H1 (cell line): ENCODE results near the gene NANOS3. TPM values are rescaled to one million over a fixed set of nuclear protein-coding genes. Genes with fewer than 3 reads are reported as not detected.

Source experiments
- CTCF ChIA-PET: fragments of 300-600 bp; sonication (Branson Sonifier 250); formaldehyde crosslinking; loops from one replicate; lab custom pipeline; 2021; ENCODE audit not compliant: partially characterized antibody; lab: Charles Lee
- POLR2A ChIA-PET: fragments of 300-600 bp; sonication (Branson Sonifier 250); formaldehyde crosslinking; loops from one replicate; lab custom pipeline; 2021; ENCODE audit warnings: inconsistent platforms; ENCODE audit not compliant: partially characterized antibody; lab: Charles Lee
- DNase-seq, 2 experiments: peaks; one replicate each; pipeline versions ENCODE4 v3.0.0 to v3.0.0-alpha.2; 2010 to 2022; ENCODE audit warnings: low spot score in 2 of 2, low read depth in 1 of 2, mixed read lengths in 1 of 2
- FAIRE-seq: peaks from 2 replicates; lab custom pipeline; 2011; peaks lifted over from hg19 to GRCh38; lab: Jason Lieb, UNC
- H2AFZ ChIP-seq: 2 replicates; pipeline ENCODE4 v1.8.1; 2012; ENCODE audit warnings: low read length, inconsistent platforms
- H2AK5ac ChIP-seq: 2 replicates; pipeline ENCODE4 v1.6.1; 2013; ENCODE audit warnings: low read depth, low read length
- H2BK120ac ChIP-seq: replicated peaks from 2 replicates; pipeline ENCODE3; 2013; ENCODE audit warnings: low read depth, low read length, inconsistent platforms
- H2BK12ac ChIP-seq: 2 replicates; pipeline ENCODE4 v1.6.1; 2013; ENCODE audit warnings: low read depth, low read length
- H2BK15ac ChIP-seq: 2 replicates; pipeline ENCODE4 v1.6.1; 2013; ENCODE audit warnings: low read length
- H2BK20ac ChIP-seq: 2 replicates; pipeline ENCODE4 v1.6.1; 2013; ENCODE audit warnings: low read length
- H2BK5ac ChIP-seq: 2 replicates; pipeline ENCODE4 v1.6.1; 2013; ENCODE audit warnings: low read depth, low read length
- H3K14ac ChIP-seq: 2 replicates; pipeline ENCODE4 v1.6.1; 2013; ENCODE audit warnings: inconsistent platforms; ENCODE audit not compliant: insufficient read length
- H3K18ac ChIP-seq: 2 replicates; pipeline ENCODE4 v1.6.1; 2013; ENCODE audit warnings: low read length; ENCODE audit errors: extremely low read depth
- H3K23ac ChIP-seq: 2 replicates; pipeline ENCODE4 v1.6.1; 2013; ENCODE audit warnings: inconsistent platforms; ENCODE audit not compliant: insufficient read length
- H3K23me2 ChIP-seq: 2 replicates; pipeline ENCODE4 v1.6.1; 2013; ENCODE audit warnings: low read depth, low read length
- H3K27ac ChIP-seq: 2 replicates; pipeline ENCODE4 v1.6.1; 2011; ENCODE audit warnings: low read depth, low read length, inconsistent platforms
- H3K27me3 ChIP-seq, 4 experiments: replicated peaks in 1 of 4; 1 replicate in 1 of 4; 2 replicates in 3 of 4; pipeline versions ENCODE4 v1.6.1 to v1.8.1; 2011 to 2013; ENCODE audit warnings: low read length in 3 of 4, mild to moderate bottlenecking in 3 of 4, inconsistent platforms in 2 of 4, mixed read lengths in 2 of 4, moderate library complexity in 1 of 4; ENCODE audit not compliant: control insufficient read depth in 3 of 4, insufficient read depth in 3 of 4; ENCODE audit errors: extremely low read depth in 1 of 4
- H3K36me3 ChIP-seq, 4 experiments: 2 replicates each; pipeline versions ENCODE4 v1.6.1 to v1.8.1; 2011 to 2013; ENCODE audit warnings: mild to moderate bottlenecking in 4 of 4, low read length in 3 of 4, moderate library complexity in 2 of 4, control low read depth in 1 of 4, inconsistent platforms in 1 of 4; ENCODE audit not compliant: insufficient read depth in 4 of 4, control insufficient read depth in 2 of 4
- H3K4ac ChIP-seq: replicated peaks from 2 replicates; pipeline ENCODE3; 2013; ENCODE audit warnings: low read length, low read depth, mixed read lengths, inconsistent platforms; ENCODE audit not compliant: insufficient read length
- H3K4me1 ChIP-seq, 4 experiments: replicated peaks in 1 of 4; 1 replicate in 1 of 4; 2 replicates in 3 of 4; pipeline versions ENCODE4 v1.6.1 to v1.8.1; 2011 to 2013; ENCODE audit warnings: low read length in 3 of 4, inconsistent platforms in 2 of 4, mixed read lengths in 1 of 4; ENCODE audit not compliant: insufficient read depth in 4 of 4, control insufficient read depth in 3 of 4
- H3K4me2 ChIP-seq, 2 experiments: 2 replicates each; pipeline versions ENCODE4 v1.6.1 to v1.8.1; 2011 to 2013; ENCODE audit warnings: low read depth in 2 of 2, low read length in 2 of 2, control low read depth in 1 of 2, inconsistent platforms in 1 of 2, mild to moderate bottlenecking in 1 of 2; ENCODE audit not compliant: insufficient read depth in 1 of 2
- H3K4me3 ChIP-seq, 4 experiments: fragments of 200-600, 300-600 bp in 1 of 4; sonication (generic), shearing (Covaris generic), sonication (Bioruptor Twin) in 1 of 4; 2 replicates each; pipeline versions ENCODE4 v1.5.1 to v1.8.1; 2011 to 2016; ENCODE audit warnings: low read length in 4 of 4, low read depth in 3 of 4, control low read depth in 2 of 4, inconsistent platforms in 2 of 4, mild to moderate bottlenecking in 2 of 4, mixed read lengths in 1 of 4, moderate library complexity in 1 of 4; ENCODE audit not compliant: insufficient read depth in 2 of 4; ENCODE audit errors: extremely low read depth in 1 of 4
- H3K56ac ChIP-seq: replicated peaks from 2 replicates; pipeline ENCODE3; 2013; ENCODE audit warnings: low read depth, mild to moderate bottlenecking, mixed read lengths, low read length, inconsistent platforms; ENCODE audit not compliant: insufficient read length
- H3K79me1 ChIP-seq: 2 replicates; pipeline ENCODE4 v1.6.1; 2013; ENCODE audit warnings: low read depth, low read length, control low read depth
- H3K79me2 ChIP-seq, 2 experiments: 2 replicates each; pipeline versions ENCODE4 v1.6.1 to v1.8.1; 2012 to 2013; ENCODE audit warnings: low read length in 2 of 2, mild to moderate bottlenecking in 2 of 2, inconsistent platforms in 1 of 2; ENCODE audit not compliant: insufficient read depth in 2 of 2, control insufficient read depth in 1 of 2
- H3K9ac ChIP-seq, 4 experiments: replicated peaks in 1 of 4; 1 replicate in 1 of 4; 2 replicates in 3 of 4; pipeline versions ENCODE4 v1.6.1 to v1.8.1; 2011 to 2013; ENCODE audit warnings: low read depth in 3 of 4, low read length in 3 of 4, control low read depth in 2 of 4, mild to moderate bottlenecking in 2 of 4, moderate library complexity in 2 of 4, inconsistent platforms in 1 of 4; ENCODE audit errors: extremely low read depth in 1 of 4
- H3K9me3 ChIP-seq, 2 experiments: 2 replicates each; pipeline versions ENCODE4 v1.6.1 to v1.8.1; 2012 to 2013; ENCODE audit warnings: mild to moderate bottlenecking in 2 of 2, moderate library complexity in 2 of 2, control low read depth in 1 of 2, inconsistent platforms in 1 of 2, low read depth in 1 of 2, low read length in 1 of 2, mixed read lengths in 1 of 2; ENCODE audit not compliant: insufficient read depth in 2 of 2
- H4K20me1 ChIP-seq, 2 experiments: replicated peaks in 1 of 2; 2 replicates each; pipeline versions ENCODE3 to v1.8.1; 2011 to 2013; ENCODE audit warnings: inconsistent platforms in 2 of 2, low read length in 2 of 2, mild to moderate bottlenecking in 1 of 2; ENCODE audit not compliant: insufficient read depth in 2 of 2, control insufficient read depth in 1 of 2
- H4K5ac ChIP-seq: 2 replicates; pipeline ENCODE4 v1.6.1; 2013; ENCODE audit warnings: low read length, low read depth, mixed read lengths, inconsistent platforms; ENCODE audit not compliant: insufficient read length
- H4K8ac ChIP-seq: 2 replicates; pipeline ENCODE4 v1.8.0; 2013; ENCODE audit warnings: mild to moderate bottlenecking, moderate library complexity, low read length, inconsistent platforms; ENCODE audit not compliant: insufficient read depth; ENCODE audit errors: extremely low read depth
- H4K91ac ChIP-seq: replicated peaks from 2 replicates; pipeline ENCODE3; 2013; ENCODE audit warnings: low read length, mixed read lengths, inconsistent platforms; ENCODE audit not compliant: insufficient read length
- CBX8 ChIP-seq: fragments of 300-800, 300-1000 bp; sonication (generic); IDR thresholded peaks from 2 replicates; pipeline ENCODE4 v1.7.1; 2016; ENCODE audit warnings: low read depth, low read length, borderline replicate concordance
- GTF2F1 ChIP-seq: IDR thresholded peaks from 2 replicates; pipeline ENCODE4 v1.6.1; 2012; ENCODE audit warnings: low read depth, low read length, improper control_type of control experiment, borderline replicate concordance
- TAF1 ChIP-seq: IDR thresholded peaks from 2 replicates; pipeline ENCODE4 v1.6.1; 2011; ENCODE audit warnings: mild to moderate bottlenecking, low read depth, low read length
- TBP ChIP-seq: IDR thresholded peaks from 2 replicates; pipeline ENCODE4 v1.6.1; 2011; ENCODE audit warnings: low read depth, low read length, improper control_type of control experiment
- WGBS, 2 experiments: shearing (Covaris generic) in 1 of 2; methylation state at CpG; one replicate each; pipeline versions ENCODE4 v1.1.6 to v1.1.7; 2013 to 2015; ENCODE audit warnings: low lambda C conversion rate in 2 of 2, mixed read lengths in 2 of 2, inconsistent platforms in 1 of 2, low coverage in 1 of 2, missing lambda C conversion rate in 1 of 2; ENCODE audit not compliant: insufficient replicate concordance in 2 of 2, insufficient coverage in 1 of 2, insufficient read length in 1 of 2; ENCODE audit errors: extremely low coverage in 1 of 2, missing lambda C conversion rate in 1 of 2; 5-methylcytosine and 5-hydroxymethylcytosine counted together
- polyA plus RNA-seq, 7 experiments: library from polyadenylated mRNA; depleted of rRNA in 3 of 7; stranded (reverse) in 5 of 7; unstranded in 2 of 7; fragments of >200 nt in 5 of 7; fragments of 200-250 nt in 2 of 7; gene quantifications; 1 replicate in 5 of 7; 2 replicates in 1 of 7; 4 replicates in 1 of 7; pipeline versions ENCODE4 v1.2.1 to v1.2.3, GENCODE V29; 2011 to 2013; ENCODE audit warnings: missing spikeins in 2 of 7, mixed read lengths in 2 of 7
- total RNA-seq: library from RNA; stranded (reverse); fragmentation: NEBNext Ultra II Directional; extraction: Animal tissue kit (Norgen Biotek cat#: 25700); gene quantifications from 2 replicates; pipeline ENCODE4 v1.2.1, GENCODE V29; 2021

The NANOS3 gene
- total and polyA plus RNA-seq, 2 of the 8 experiments (the other 6 are each of a cell fraction or from before 2014, with no cell fraction given), result 0.62 TPM; not detected in 1

DNA sequence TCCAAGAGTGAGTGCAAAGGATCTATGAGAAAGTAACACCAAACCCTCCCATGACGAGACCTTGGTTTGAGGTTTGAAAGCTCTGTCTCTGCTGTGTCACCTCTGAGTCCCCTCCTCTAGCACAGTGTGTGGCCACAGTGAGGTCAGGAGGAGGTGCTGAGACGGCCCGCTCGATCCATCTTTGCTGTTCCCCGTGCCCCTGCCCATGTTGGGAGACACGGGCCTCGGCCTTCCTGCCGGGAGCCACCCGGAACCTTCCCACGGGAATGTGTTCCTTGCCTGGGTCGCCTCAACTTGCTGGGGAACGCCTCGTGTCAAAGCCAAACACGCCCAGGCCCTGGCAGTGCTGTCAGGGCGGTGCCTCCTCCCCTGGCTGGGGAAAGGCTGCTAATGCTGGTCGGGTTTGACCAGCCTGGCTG, 10.1 kb downstream of the NANOS3 start:
- CTCF ChIA-PET, result interaction anchor here (0.6 to 8.7 kb wide), 9 partner anchors 10 to 189 kb away, joined by 3 to 76 read pairs (median 4); partner anchors contain the start of gene PALM3
- POLR2A ChIA-PET, result no interaction called here

More for the DNA sequence above, 10.1 kb downstream of the NANOS3 start:
- 87% methylated on average over 16 of the region's 16 CpGs; no CpG with 5 or more reads in 1 of the 2 experiments for WGBS, 2 experiments
- Histone ChIP-seq H3K79me2 (no peaks in the 10 kb centered on the region), H3K18ac (no peak overlapping the region), H3K27ac (no peak overlapping the region), H2BK20ac (no peak overlapping the region), H3K4me2 (no peak overlapping the region), H3K9me3 (no peaks in the 10 kb centered on the region), H2BK12ac (no peak overlapping the region; the same call in 1 of the 2 replicates), H2AK5ac (no peak overlapping the region), H3K27me3 (no peaks in the 10 kb centered on the region), H4K8ac (no peak overlapping the region), H2BK120ac (no peak overlapping the region), H2BK15ac (no peak overlapping the region), H2AFZ (no peak overlapping the region), H3K4ac (no peak overlapping the region), H3K23ac (no peak overlapping the region), H2BK5ac (no peak overlapping the region), H3K14ac (no peak overlapping the region), H4K5ac (no peak overlapping the region), H3K56ac (no peak overlapping the region), H4K91ac (no peak overlapping the region), H3K23me2 (no peaks in the 10 kb centered on the region), H3K79me1 (no peaks in the 10 kb centered on the region), H3K9ac (no peak overlapping the region), H3K4me1 (peaks cover under 1 to 5% (median under 1%) of the 10 kb centered on the region in 4 experiments; a peak in 5 of 7 replicates), H3K36me3 (no peaks in the 10 kb centered on the region), H3K4me3 (no peak overlapping the region), H4K20me1 (no peaks in the 10 kb centered on the region)
- no peak for TF ChIP-seq GTF2F1
- no peak for TF ChIP-seq TAF1
- no peak for TF ChIP-seq TBP
- no peak for TF ChIP-seq CBX8
- DNase-seq (no peak), FAIRE-seq (no peak)
